CD14-positive monocyte (primary cell): ENCODE results near the gene CIITA. TPM values are rescaled to one million over a fixed set of nuclear protein-coding genes. Genes with fewer than 3 reads are reported as not detected.

ENCODE experiments used
- DNase-seq, 3 donors: peaks; one replicate each; pipeline ENCODE4 v3.0.0-alpha.2; 2011 to 2022
- H2AFZ ChIP-seq: 2 replicates; pipeline ENCODE4 v1.6.0; 2012; ENCODE audit warnings: mild to moderate bottlenecking, low read depth, low read length, inconsistent platforms; ENCODE audit not compliant: insufficient read depth, poor library complexity, severe bottlenecking
- H3K27ac ChIP-seq, 2 donors: 1 replicate in 1 of 2; 2 replicates in 1 of 2; pipeline ENCODE4 v1.5.1; 2012 to 2013; ENCODE audit warnings: low read length in 2 of 2, control low read depth in 1 of 2, inconsistent platforms in 1 of 2, low read depth in 1 of 2, mild to moderate bottlenecking in 1 of 2
- H3K27me3 ChIP-seq, 2 donors: one replicate each; pipeline versions ENCODE4 v1.6.0 to v1.6.1; 2011 to 2013; ENCODE audit warnings: low read length in 2 of 2; ENCODE audit not compliant: control insufficient read depth in 2 of 2, insufficient read depth in 2 of 2
- H3K36me3 ChIP-seq, 2 donors: replicated peaks in 1 of 2; 1 replicate in 1 of 2; 2 replicates in 1 of 2; pipeline versions ENCODE4 v1.5.1 to v1.6.1; 2012 to 2013; ENCODE audit warnings: low read length in 2 of 2, control low read depth in 1 of 2, inconsistent platforms in 1 of 2, mild to moderate bottlenecking in 1 of 2; ENCODE audit not compliant: insufficient read depth in 2 of 2, control insufficient read depth in 1 of 2
- H3K4me1 ChIP-seq, 2 donors: 1 replicate in 1 of 2; 2 replicates in 1 of 2; pipeline versions ENCODE4 v1.5.1 to v1.6.1; 2012 to 2013; ENCODE audit warnings: low read length in 2 of 2, control low read depth in 1 of 2, inconsistent platforms in 1 of 2, mild to moderate bottlenecking in 1 of 2, moderate library complexity in 1 of 2; ENCODE audit not compliant: insufficient read depth in 2 of 2, control insufficient read depth in 1 of 2
- H3K4me2 ChIP-seq: replicated peaks from 2 replicates; pipeline ENCODE3; 2012; ENCODE audit warnings: low read length, moderate library complexity, mild to moderate bottlenecking; ENCODE audit not compliant: poor library complexity, severe bottlenecking; ENCODE audit errors: extremely low read depth
- H3K4me3 ChIP-seq, 3 experiments: fragments of 200-600 bp in 1 of 3; sonication (generic) in 1 of 3; replicated peaks in 1 of 3; 1 replicate in 2 of 3; 2 replicates in 1 of 3; pipeline ENCODE4 v1.5.1; 2011 to 2013; ENCODE audit warnings: low read length in 3 of 3, mild to moderate bottlenecking in 3 of 3, control low read depth in 2 of 3, low read depth in 2 of 3, inconsistent platforms in 1 of 3, moderate library complexity in 1 of 3
- H3K79me2 ChIP-seq: 2 replicates; pipeline ENCODE4 v1.6.0; 2012; ENCODE audit warnings: mild to moderate bottlenecking, control low read depth, inconsistent platforms, low read length, moderate library complexity; ENCODE audit not compliant: insufficient read depth
- H3K9ac ChIP-seq: 2 replicates; pipeline ENCODE4 v1.6.0; 2017; ENCODE audit warnings: low read length, mild to moderate bottlenecking; ENCODE audit not compliant: insufficient read depth, poor library complexity, severe bottlenecking
- H3K9me3 ChIP-seq, 2 donors: replicated peaks in 1 of 2; 1 replicate in 1 of 2; 2 replicates in 1 of 2; pipeline versions ENCODE4 v1.5.1 to v1.6.1; 2012 to 2013; ENCODE audit warnings: low read length in 2 of 2, control low read depth in 1 of 2; ENCODE audit not compliant: control insufficient read depth in 1 of 2, insufficient read depth in 1 of 2
- H4K20me1 ChIP-seq: 2 replicates; pipeline ENCODE4 v1.6.0; 2012; ENCODE audit warnings: mild to moderate bottlenecking, low read length, control low read depth, moderate library complexity; ENCODE audit not compliant: insufficient read depth
- H3K27ac Mint-ChIP-seq, 7 donors: one replicate each; pipeline ENCODE4 v1.8.0; 2020; ENCODE audit warnings: mild to moderate bottlenecking in 7 of 7, mixed read lengths in 7 of 7, moderate library complexity in 6 of 7, inconsistent platforms in 2 of 7
- H3K27me3 Mint-ChIP-seq, 3 donors: one replicate each; pipeline ENCODE4 v1.8.0; 2021 to 2022; ENCODE audit warnings: low read depth in 3 of 3, mild to moderate bottlenecking in 3 of 3, mixed read lengths in 3 of 3, moderate library complexity in 3 of 3, inconsistent platforms in 1 of 3
- H3K36me3 Mint-ChIP-seq, 2 donors: one replicate each; pipeline ENCODE4 v1.8.0; 2020; ENCODE audit warnings: mixed read lengths in 2 of 2, inconsistent platforms in 1 of 2, mild to moderate bottlenecking in 1 of 2
- H3K4me1 Mint-ChIP-seq: one replicate; pipeline ENCODE4 v1.8.0; 2020; ENCODE audit warnings: mild to moderate bottlenecking, mixed read lengths
- H3K4me3 Mint-ChIP-seq, 2 donors: one replicate each; pipeline ENCODE4 v1.8.0; 2020; ENCODE audit warnings: mild to moderate bottlenecking in 2 of 2, mixed read lengths in 2 of 2, moderate library complexity in 1 of 2
- H3K9me3 Mint-ChIP-seq, 7 donors: one replicate each; pipeline ENCODE4 v1.8.0; 2020 to 2022; ENCODE audit warnings: mixed read lengths in 7 of 7, mild to moderate bottlenecking in 6 of 7, moderate library complexity in 6 of 7, inconsistent platforms in 2 of 7
- WGBS: methylation state at CpG from one replicate; pipeline ENCODE4 v1.1.5; 2013; ENCODE audit warnings: missing lambda C conversion rate; ENCODE audit not compliant: insufficient coverage; 5-methylcytosine and 5-hydroxymethylcytosine counted together
- intact Hi-C, 2 donors: fragments of 100-400 bp; cut with micrococcal nuclease; formaldehyde crosslinking; loops; one replicate each; pipeline versions ENCODE4 v1.15.0 to v1.15.1; 2023
- polyA plus RNA-seq, 3 donors: library from polyadenylated mRNA; depleted of rRNA in 1 of 3; unstranded in 2 of 3; stranded (reverse) in 1 of 3; fragments of 300-500 nt in 2 of 3; fragments of >200 nt in 1 of 3; fragmentation: Illumina TruSeq in 2 of 3; gene quantifications; 1 replicate in 2 of 3; 2 replicates in 1 of 3; pipeline ENCODE4 v1.2.3, GENCODE V29; 2012 to 2021
- TF ChIP-seq, protein P1 (sequence below): fragments of 200-600 bp; IDR thresholded peaks from one replicate; pipeline ENCODE4 v1.8.0; 2022; ENCODE audit warnings: antibody characterized with exemption, mild to moderate bottlenecking

Gene CIITA
- polyA plus RNA-seq, 3 donors = 15.6 to 178 (median 22.1) TPM

DNA sequence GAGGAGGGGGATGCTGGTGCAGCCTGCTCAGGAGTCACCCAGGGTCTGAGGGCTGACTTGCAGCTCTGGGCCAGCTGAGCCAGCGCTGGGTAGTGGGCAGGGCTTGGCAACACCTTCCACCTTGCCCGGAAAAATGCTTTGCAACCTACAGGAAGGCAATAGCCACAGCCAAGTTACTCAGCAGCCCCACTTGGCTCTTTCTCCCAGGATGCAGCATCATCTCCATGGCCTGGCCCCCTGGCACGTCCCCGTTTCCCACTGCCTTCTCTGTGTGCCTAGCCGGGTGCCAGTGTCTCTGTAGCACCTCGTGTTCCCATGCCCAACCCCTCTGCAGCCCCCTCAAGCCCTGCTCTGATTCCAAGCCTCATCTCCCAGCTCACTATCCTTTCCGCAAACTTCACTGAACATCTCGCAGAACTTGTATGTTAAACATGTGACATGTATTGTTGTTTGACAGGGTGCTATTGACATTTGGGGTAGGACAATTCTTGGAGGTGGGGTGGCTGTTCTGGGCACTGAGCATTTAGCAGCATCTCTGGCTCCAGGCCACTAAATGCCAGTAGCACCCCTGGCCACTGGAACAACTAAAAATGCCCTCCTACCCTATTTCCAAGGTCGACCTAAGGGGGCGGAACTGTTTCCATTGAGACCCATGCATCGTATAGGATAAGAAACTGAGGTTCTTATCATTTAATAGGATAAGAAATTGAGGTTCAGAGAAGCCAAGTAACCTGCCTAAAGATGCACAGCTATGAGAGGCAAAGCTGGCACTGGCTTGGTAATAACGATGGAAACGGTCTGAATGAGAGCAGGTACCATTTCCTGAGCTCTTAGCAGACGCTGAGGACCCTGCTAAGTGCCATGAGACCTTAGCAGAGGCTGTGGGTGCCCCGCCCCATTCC lies 53.1 kb downstream of the CIITA start:
- H3K9me3 Mint-ChIP-seq = peaks cover 0 to 1% (median 0%) of the 10 kb centered on the region in 7 donors
- DNase-seq = no peak
- peaks cover 34% of the 10 kb centered on the region for H3K4me1 Mint-ChIP-seq
- Histone ChIP-seq H3K9ac (no peak overlapping the region), H2AFZ (no peak overlapping the region), H3K27ac (no peak overlapping the region), H3K4me1 (peaks cover 6 to 8% of the 10 kb centered on the region in 2 donors), H4K20me1 (peaks cover 100% of the 10 kb centered on the region), H3K9me3 (no peaks in the 10 kb centered on the region), H3K4me2 (no peak overlapping the region), H3K36me3 (peaks cover 26 to 43% of the 10 kb centered on the region in 2 donors), H3K27me3 (no peaks in the 10 kb centered on the region), H3K4me3 (no peak overlapping the region), H3K79me2 (peaks cover 7% of the 10 kb centered on the region)
- peak overlapping the region in 2 of 7 donors; percentile 38 to 65 for H3K27ac Mint-ChIP-seq
- no peak overlapping the region for H3K4me3 Mint-ChIP-seq
- intact Hi-C loops = no loop called here
- TF ChIP-seq, protein P1, sequence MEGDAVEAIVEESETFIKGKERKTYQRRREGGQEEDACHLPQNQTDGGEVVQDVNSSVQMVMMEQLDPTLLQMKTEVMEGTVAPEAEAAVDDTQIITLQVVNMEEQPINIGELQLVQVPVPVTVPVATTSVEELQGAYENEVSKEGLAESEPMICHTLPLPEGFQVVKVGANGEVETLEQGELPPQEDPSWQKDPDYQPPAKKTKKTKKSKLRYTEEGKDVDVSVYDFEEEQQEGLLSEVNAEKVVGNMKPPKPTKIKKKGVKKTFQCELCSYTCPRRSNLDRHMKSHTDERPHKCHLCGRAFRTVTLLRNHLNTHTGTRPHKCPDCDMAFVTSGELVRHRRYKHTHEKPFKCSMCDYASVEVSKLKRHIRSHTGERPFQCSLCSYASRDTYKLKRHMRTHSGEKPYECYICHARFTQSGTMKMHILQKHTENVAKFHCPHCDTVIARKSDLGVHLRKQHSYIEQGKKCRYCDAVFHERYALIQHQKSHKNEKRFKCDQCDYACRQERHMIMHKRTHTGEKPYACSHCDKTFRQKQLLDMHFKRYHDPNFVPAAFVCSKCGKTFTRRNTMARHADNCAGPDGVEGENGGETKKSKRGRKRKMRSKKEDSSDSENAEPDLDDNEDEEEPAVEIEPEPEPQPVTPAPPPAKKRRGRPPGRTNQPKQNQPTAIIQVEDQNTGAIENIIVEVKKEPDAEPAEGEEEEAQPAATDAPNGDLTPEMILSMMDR = no peak
- H3K36me3 Mint-ChIP-seq = peaks cover 31 to 50% of the 10 kb centered on the region in 2 donors
- 36% methylated on average over 9 of the region's 15 CpGs for WGBS
- H3K27me3 Mint-ChIP-seq = peaks cover 0 to 3% (median 0%) of the 10 kb centered on the region in 3 donors

DNA sequence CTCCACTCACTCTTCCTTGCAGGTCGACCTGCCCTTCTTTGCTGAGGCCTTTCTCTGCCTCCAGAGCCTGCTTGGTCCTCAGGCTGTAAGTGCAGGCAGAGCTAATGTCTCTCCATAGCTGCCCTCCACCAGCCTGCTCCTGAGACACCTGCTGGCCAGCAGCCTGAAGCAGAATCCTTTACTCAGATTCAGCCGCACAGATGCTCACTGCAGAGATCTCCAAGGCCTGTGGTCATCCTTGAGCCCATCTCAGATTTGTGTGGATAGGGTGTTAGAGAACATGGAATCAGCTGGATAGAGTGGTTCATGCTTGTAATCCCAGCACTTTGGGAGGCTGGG lies 53.7 kb downstream of the CIITA start:
- no peak overlapping the region for H3K4me2 ChIP-seq
- Mint-ChIP-seq H3K4me1 (peaks cover 37% of the 10 kb centered on the region), H3K9me3 (peaks cover 0 to 1% (median 0%) of the 10 kb centered on the region in 7 donors), H3K4me3 (no peak overlapping the region), H3K27ac (peak overlapping the region in 2 of 7 donors; percentile 31 to 38), H3K27me3 (peaks cover 0 to 3% (median 0%) of the 10 kb centered on the region in 3 donors), H3K36me3 (peaks cover 28 to 48% of the 10 kb centered on the region in 2 donors)
- H3K9me3 ChIP-seq = no peaks in the 10 kb centered on the region
- peaks cover 100% of the 10 kb centered on the region for H4K20me1 ChIP-seq
- H3K4me1 ChIP-seq = peaks cover 7 to 8% of the 10 kb centered on the region in 2 donors
- WGBS = 11% methylated on average over 1 of the region's 2 CpGs
- H3K27me3 ChIP-seq = no peaks in the 10 kb centered on the region
- no peak overlapping the region for H2AFZ ChIP-seq
- DNase-seq = no peak
- H3K4me3 ChIP-seq = no peak overlapping the region
- peaks cover 20 to 43% of the 10 kb centered on the region in 2 donors for H3K36me3 ChIP-seq
- intact Hi-C loops = no loop called here
- H3K9ac ChIP-seq = no peak overlapping the region
- peaks cover 7% of the 10 kb centered on the region for H3K79me2 ChIP-seq
- TF ChIP-seq, protein P1 = no peak
- H3K27ac ChIP-seq = no peak overlapping the region
